ENCODE data around the gene CMTR1.

CMTR1 gene

DNA sequence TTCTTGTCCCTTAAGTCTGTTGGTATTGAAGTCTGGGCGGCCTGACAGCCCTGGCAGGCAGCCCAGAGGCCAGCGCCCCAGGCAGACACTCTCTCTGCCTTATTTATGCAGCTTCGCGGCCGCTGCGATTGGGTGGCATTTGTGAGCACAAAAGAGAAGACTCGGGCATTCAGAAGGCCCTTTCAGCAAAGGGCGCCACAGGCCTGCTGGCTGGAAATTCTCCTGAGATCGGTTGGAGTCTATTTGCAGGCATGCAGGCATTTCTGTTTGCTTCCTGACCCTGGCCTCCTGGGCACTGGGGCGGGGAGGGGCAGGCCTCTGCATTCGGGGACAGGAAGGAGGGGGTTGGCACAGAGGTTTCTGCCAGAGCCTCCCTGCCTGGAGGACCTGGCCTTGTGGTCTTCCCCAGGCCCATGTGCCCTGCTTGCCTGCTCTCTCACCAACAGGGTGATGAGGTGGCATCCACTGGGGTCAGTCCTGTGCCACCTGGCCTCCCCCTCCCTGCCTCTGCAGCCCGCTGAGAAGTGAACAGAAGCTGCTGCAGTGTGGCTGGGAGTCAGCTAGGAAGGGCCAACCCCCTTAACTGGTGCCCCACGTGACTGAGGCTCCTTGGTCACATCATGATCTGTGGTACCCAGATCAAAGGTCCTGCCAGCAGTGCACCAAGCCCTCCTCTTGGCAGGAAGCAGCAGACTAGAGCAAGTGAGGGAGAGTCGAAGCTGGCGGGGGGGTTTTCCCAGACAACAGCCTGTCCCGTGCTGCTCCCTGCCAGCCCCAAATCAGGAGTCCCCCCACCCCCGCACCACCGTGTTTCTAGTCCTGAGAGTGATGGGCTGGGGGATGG is 83.3 kb downstream of the CMTR1 start:
- peak; percentile 85 to 93 for DNase-seq

- peak in 1 of 2 donors; percentile 44 for DNase-seq
These were observed 83.9 kb downstream of the CMTR1 start for GRCh38 chr6:37516920-37517405.

GRCh38 chr6:37517411-37517812 is 84.4 kb downstream of the CMTR1 start:
- peak; percentile 67 to 80 for DNase-seq

DNA sequence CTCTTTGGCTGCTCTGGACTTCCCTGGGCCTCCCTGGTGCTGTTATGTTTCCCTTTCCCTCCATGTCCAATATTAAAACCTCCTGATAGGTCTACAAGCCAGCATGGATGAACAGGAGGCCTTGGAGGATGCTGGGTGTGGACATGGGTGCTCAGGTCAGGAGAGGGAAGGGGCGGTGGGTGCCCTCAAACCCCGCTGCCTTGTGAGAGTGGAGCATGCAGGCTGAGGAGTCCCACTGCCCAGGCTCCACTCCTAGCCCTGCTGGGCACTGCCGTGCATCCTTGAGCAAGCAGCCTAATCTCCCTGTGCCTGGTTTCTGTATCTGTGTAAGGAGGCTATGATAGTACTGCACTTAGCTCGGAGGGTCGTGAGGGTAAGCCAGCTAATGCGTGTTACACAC is 85.1 kb downstream of the CMTR1 start:
- DNase-seq: no peak

DNA sequence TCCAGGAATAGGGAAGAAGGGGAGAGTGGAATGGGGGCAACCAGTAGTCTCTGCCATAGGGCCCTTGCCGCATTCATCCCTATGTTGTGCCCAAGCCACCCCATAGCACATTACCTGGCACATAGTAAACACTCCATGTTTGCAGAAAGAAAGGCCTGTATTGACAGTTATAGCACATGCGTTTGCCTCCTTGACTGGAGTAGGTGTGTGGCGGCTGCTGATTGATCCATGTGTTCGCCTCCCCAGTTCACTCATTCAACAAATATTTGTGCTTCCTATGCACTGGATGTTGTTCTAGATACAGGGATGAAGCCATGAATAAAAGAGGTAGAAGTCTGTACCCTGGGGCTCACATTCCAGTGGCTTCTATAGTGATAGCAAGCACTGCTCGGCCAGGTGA is 86.4 kb downstream of the CMTR1 start:
- DNase-seq: no peak

- DNase-seq: no peak
These were observed 87.9 kb downstream of the CMTR1 start for GRCh38 chr6:37520926-37521325.

DNA sequence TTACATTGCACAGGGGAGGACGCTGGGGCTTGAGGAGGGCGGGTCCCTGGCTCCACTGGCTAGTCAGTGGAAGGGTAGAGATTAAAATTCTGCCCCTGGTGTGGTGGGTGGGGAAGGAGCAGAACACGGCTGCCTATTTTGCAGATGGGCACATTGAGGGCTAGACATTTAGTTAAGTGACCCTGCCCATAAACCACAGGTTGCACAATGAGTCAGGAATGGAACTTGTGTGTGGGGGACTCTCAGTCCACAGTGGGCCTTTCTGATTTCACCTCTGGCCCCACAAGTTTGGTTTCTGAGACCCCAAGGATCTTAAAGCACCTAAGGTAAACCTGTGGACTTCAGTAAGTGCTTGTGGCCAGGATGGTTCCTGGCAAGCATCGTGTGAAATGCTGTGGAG is 88.7 kb downstream of the CMTR1 start:
- DNase-seq: no peak

DNA sequence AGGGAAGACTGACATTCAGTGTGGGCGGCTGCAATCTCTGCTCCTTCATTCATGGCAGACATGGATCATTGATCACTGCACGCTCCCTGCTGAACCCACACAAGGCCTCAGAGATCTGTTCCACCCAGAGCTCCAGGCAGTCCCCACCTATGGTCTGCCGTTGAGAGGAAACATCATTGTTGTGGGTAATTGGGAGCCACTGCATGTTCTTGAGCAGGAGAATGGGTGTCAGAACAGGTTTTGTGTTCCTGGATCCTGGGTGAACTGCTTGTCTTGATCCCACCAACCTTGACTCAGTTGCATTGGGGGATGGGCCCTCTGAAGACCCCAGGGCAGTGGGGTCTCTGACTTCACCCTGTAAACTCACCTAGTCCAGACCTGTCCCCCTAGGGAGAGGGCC is 89.8 kb downstream of the CMTR1 start:
- no peak for DNase-seq

- no peak for DNase-seq
These were observed 90.4 kb downstream of the CMTR1 start for GRCh38 chr6:37523412-37523811.

DNA sequence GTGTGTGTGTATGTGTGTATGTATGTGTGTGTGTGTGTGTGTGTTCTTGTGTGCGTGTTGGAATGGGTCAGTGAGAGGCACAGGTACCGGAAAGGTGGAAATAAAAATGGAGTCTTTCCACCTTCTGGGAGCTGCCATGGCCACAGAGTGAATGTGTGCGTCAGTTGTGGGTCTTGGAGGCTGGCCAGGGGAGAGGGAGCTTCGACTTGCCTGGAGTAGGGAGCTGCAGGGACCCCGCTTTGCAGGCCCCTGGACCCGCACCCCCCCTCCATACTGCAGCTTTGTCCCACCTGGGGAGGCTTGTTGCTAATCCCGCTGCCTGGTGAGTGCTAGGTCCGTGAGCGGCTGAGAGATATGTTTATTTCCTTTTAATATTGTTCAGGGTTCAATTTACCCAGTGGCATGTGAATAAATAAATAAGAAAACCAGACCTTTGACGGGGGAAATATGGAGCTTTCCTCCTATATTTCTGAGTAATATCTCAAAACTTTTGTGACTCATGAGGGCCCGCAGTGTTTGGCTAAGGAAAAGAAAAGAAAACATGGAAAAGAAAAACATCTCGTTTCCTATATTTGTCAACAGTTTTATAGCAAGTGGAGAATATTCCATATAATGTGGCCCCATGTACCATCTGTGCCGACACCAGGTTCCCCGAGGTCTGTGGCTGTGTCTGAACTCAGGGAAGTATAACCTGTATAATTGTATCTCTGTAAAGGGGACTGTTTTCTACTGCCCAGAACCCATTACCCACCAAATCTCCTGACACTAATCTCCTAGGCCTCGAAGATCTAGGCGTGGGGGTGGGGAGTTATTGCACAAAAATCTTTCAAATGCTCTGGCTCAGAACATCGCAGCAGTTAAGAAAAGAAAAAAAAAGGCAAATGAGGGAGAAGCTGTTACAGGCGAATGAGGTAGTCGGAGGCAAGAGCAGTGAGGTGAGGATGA is 91.3 kb downstream of the CMTR1 start:
- DNase-seq: no peak

- no peak for DNase-seq
These were observed 91.9 kb downstream of the CMTR1 start for GRCh38 chr6:37524970-37525318.

GRCh38 chr6:37525460-37526357 is 92.7 kb downstream of the CMTR1 start:
- no peak for DNase-seq

- no peak for DNase-seq
These were observed 95.5 kb downstream of the CMTR1 start for GRCh38 chr6:37528541-37528940.

DNA sequence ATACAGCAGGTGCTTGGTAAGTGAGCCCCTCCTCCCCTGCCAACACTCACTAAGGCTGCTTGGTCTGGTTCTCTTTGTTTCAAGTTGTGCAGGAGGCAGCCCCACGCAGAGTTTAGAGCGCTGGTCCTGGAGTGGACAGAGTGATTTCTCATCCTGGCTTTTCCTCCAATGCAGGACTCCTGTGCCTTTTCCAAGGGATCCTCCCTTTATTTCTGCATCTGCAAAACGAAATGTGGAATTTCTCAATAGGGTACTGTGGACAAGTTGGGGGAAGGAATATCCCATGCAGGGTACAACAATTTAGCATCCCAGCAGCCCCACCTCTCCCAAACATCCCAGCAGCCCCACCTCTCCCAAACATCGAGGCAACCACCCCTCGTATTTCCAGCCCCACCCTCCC is 97.3 kb downstream of the CMTR1 start:
- no peak for DNase-seq

DNA sequence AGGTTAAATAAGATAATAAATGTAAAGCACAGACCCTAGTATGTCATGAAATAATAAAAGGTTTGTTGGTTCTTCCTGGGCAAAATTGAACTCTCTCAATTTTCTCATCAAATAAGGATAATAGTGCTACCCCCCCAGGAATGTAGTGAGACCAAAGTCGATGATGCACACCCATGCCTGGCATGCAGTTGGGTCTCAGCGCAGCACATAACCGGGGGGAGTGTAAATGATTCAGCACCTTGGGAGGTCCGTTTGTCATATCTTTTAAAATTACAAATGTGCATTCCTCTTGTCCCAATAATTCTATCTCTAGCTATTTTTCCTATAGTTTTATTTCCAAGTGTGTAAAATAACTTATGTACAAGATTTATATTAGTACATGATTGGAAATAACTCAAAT is 98.0 kb downstream of the CMTR1 start:
- no peak for DNase-seq

Data from stimulated activated CD4-positive, alpha-beta T cell treated with anti-CD3 and anti-CD28 coated beads, Interleukin-2, amount 100 ng/mL, for 24 hours (primary cell).